GM12878 (cell line): ENCODE measurements around the gene PCDH1. TPM values are rescaled to one million over a fixed set of nuclear protein-coding genes. Genes with fewer than 3 reads are reported as not detected.

ENCODE experiments used
- ATAC-seq: fragments of 200-7000 bp; cut with Tn5 transposase; 3 replicates; pipeline ENCODE4 v1.9.1; 2020; ENCODE audit warnings: mild to moderate bottlenecking, moderate library complexity
- BruUV-seq: library from RNA; stranded (reverse); fragments of 400-500 nt; replicated peaks from 2 replicates; lab custom pipeline; 2021; lab: Mats Ljungman, UMichigan
- CTCF ChIA-PET: fragments of 300-600 bp; sonication (Branson Sonifier 250); formaldehyde crosslinking; extraction: SDS; loops from one replicate; lab custom pipeline; 2021; ENCODE audit warnings: inconsistent platforms; lab: Yijun Ruan, JAX
- POLR2A ChIA-PET: fragments of 350-600 bp; formaldehyde crosslinking; extraction: SDS; loops from one replicate; lab custom pipeline; 2021; ENCODE audit warnings: inconsistent platforms; lab: Charles Lee
- RAD21 ChIA-PET: fragments of 300-600 bp; sonication (Branson Sonifier 250); formaldehyde crosslinking; loops from one replicate; lab custom pipeline; 2023; ENCODE audit warnings: antibody characterized with exemption; ENCODE audit not compliant: unreplicated experiment; lab: Charles Lee
- SMC1A ChIA-PET: fragments of 300-600 bp; sonication (Branson Sonifier 250); formaldehyde crosslinking; loops from one replicate; lab custom pipeline; 2023; ENCODE audit not compliant: unreplicated experiment, uncharacterized antibody; lab: Charles Lee
- DNase-seq: peaks from one replicate; pipeline ENCODE4 v3.0.0-alpha.2; 2011; ENCODE audit warnings: low read depth, low spot score
- FAIRE-seq: peaks from 3 replicates; lab custom pipeline; 2011; peaks lifted over from hg19 to GRCh38; lab: Jason Lieb, UNC
- H2AFZ ChIP-seq: 2 replicates; pipeline ENCODE4 v1.6.0; 2011; ENCODE audit warnings: low read depth, low read length, control low read depth; ENCODE audit not compliant: control insufficient read depth
- H3K27ac ChIP-seq: 2 replicates; pipeline ENCODE4 v1.5.1; 2011; ENCODE audit warnings: control low read depth; ENCODE audit not compliant: control insufficient read depth, insufficient read depth
- H3K27me3 ChIP-seq, 2 experiments: replicated peaks in 1 of 2; 2 replicates each; pipeline versions ENCODE4 v1.6.0 to v1.6.1; 2011; ENCODE audit warnings: low read length in 1 of 2; ENCODE audit not compliant: control insufficient read depth in 2 of 2, insufficient read depth in 2 of 2
- H3K36me3 ChIP-seq, 2 experiments: 2 replicates each; pipeline ENCODE4 v1.5.1; 2011; ENCODE audit warnings: low read length in 1 of 2; ENCODE audit not compliant: control insufficient read depth in 2 of 2, insufficient read depth in 2 of 2
- H3K4me1 ChIP-seq: 2 replicates; pipeline ENCODE4 v1.6.1; 2011; ENCODE audit warnings: mild to moderate bottlenecking, low read length, moderate library complexity, mixed read lengths; ENCODE audit not compliant: control insufficient read depth, insufficient read depth
- H3K4me2 ChIP-seq: 2 replicates; pipeline ENCODE4 v1.6.0; 2011; ENCODE audit warnings: control low read depth; ENCODE audit not compliant: control insufficient read depth, insufficient read depth
- H3K4me3 ChIP-seq: fragments of 200-600 bp; sonication (generic); 2 replicates; pipeline ENCODE4 v1.5.1; 2016
- H3K79me2 ChIP-seq: 2 replicates; pipeline ENCODE4 v1.6.0; 2011; ENCODE audit warnings: low read length; ENCODE audit not compliant: control insufficient read depth, insufficient read depth
- H3K9ac ChIP-seq: 2 replicates; pipeline ENCODE4 v1.8.0; 2011; ENCODE audit warnings: low read length, control low read depth, mixed read lengths; ENCODE audit not compliant: control insufficient read depth, insufficient read depth
- H3K9me3 ChIP-seq: replicated peaks from 3 replicates; pipeline ENCODE4 v1.5.1; 2011; ENCODE audit warnings: mild to moderate bottlenecking, low read length; ENCODE audit not compliant: control insufficient read depth, insufficient read depth
- H4K20me1 ChIP-seq: 2 replicates; pipeline ENCODE4 v1.6.0; 2011; ENCODE audit not compliant: control insufficient read depth, insufficient read depth
- ATF7 ChIP-seq: fragments of 450-650 bp; IDR thresholded peaks from 2 replicates; pipeline ENCODE4 v1.6.1; 2016; ENCODE audit warnings: low read depth, mild to moderate bottlenecking
- BHLHE40 ChIP-seq, 2 experiments: fragments of 450-650 bp in 1 of 2; IDR thresholded peaks; 2 replicates each; pipeline ENCODE4 v1.6.1; 2011 to 2017; ENCODE audit warnings: low read depth in 2 of 2, borderline replicate concordance in 1 of 2, improper control_type of control experiment in 1 of 2, low read length in 1 of 2, mild to moderate bottlenecking in 1 of 2
- CBFB ChIP-seq: IDR thresholded peaks from 2 replicates; pipeline ENCODE4 v1.6.1; 2016; ENCODE audit warnings: antibody characterized with exemption, low read depth
- MYC ChIP-seq: IDR thresholded peaks from 2 replicates; pipeline ENCODE4 v1.6.1; 2011; ENCODE audit warnings: mild to moderate bottlenecking, low read length, moderate library complexity, inconsistent platforms; ENCODE audit not compliant: insufficient read depth, insufficient replicate concordance, insufficient read length, severe bottlenecking
- POLR2AphosphoS5 ChIP-seq: IDR thresholded peaks from 2 replicates; pipeline ENCODE4 v1.6.1; 2011; ENCODE audit warnings: mild to moderate bottlenecking, low read length, inconsistent platforms
- RELA ChIP-seq: fragments of 450-650 bp; IDR thresholded peaks from 2 replicates; pipeline ENCODE4 v1.8.0; 2014; ENCODE audit warnings: borderline replicate concordance; ENCODE audit not compliant: partially characterized antibody
- RFX5 ChIP-seq: IDR thresholded peaks from 2 replicates; pipeline ENCODE4 v1.6.1; 2011; ENCODE audit warnings: low read depth, low read length, improper control_type of control experiment
- WGBS: methylation state at CpG from one replicate; pipeline ENCODE4 v1.1.6; 2016; ENCODE audit warnings: low lambda C conversion rate; ENCODE audit not compliant: insufficient replicate concordance, insufficient coverage; ENCODE audit errors: missing lambda C conversion rate; 5-methylcytosine and 5-hydroxymethylcytosine counted together
- in situ Hi-C: fragments of 300-500 bp; cut with MboI; formaldehyde crosslinking; loops from 9 replicates; pipeline ENCODE4 v1.14.3; 2018; ENCODE audit warnings: mixed read lengths
- intact Hi-C: fragments of 100-400 bp; cut with micrococcal nuclease; formaldehyde crosslinking; loops from one replicate; pipeline ENCODE4 v1.14.2; 2022; ENCODE audit not compliant: unreplicated experiment
- polyA plus RNA-seq, 11 experiments: library from polyadenylated mRNA; depleted of rRNA in 4 of 11; unstranded in 6 of 11; stranded (reverse) in 5 of 11; fragments of >200 nt; fragmentation: Nextera tagmentation in 4 of 11; fragmentation: Illumina TruSeq in 1 of 11; extraction: Ambion mirVana in 4 of 11; extraction: Trizol in 1 of 11; gene quantifications; 1 replicate in 1 of 11; 2 replicates in 10 of 11; pipeline versions ENCODE4 v1.2.1 to v1.2.3, GENCODE V29; 2011 to 2016; ENCODE audit warnings: inconsistent platforms in 2 of 11, missing spikeins in 2 of 11, low read depth in 1 of 11
- total RNA-seq, 4 experiments: library from RNA; depleted of rRNA in 3 of 4; stranded (reverse); fragments of >200 nt in 3 of 4; fragmentation: Illumina TruSeq in 1 of 4; extraction: Trizol in 1 of 4; gene quantifications; 2 replicates each; pipeline versions ENCODE4 v1.2.1 to v1.2.3, GENCODE V29; 2013 to 2021
- TF ChIP-seq, protein P1 (sequence below): fragments of 450-650 bp; IDR thresholded peaks from 2 replicates; pipeline ENCODE4 v1.6.1; 2018; ENCODE audit warnings: borderline replicate concordance, mild to moderate bottlenecking; ENCODE audit not compliant: partially characterized antibody
- TF ChIP-seq, protein P2 (sequence below): IDR thresholded peaks from 2 replicates; pipeline ENCODE4 v1.6.1; 2012; ENCODE audit warnings: low read depth, low read length, improper control_type of control experiment
- TF ChIP-seq, protein P3 (sequence below): IDR thresholded peaks from 2 replicates; pipeline ENCODE4 v1.6.1; 2012; ENCODE audit warnings: low read length, inconsistent platforms
- TF ChIP-seq, protein P4 (sequence below): fragments of 450-650 bp; IDR thresholded peaks from 2 replicates; pipeline ENCODE4 v1.6.1; 2017; ENCODE audit warnings: antibody characterized with exemption, mild to moderate bottlenecking, moderate library complexity

PCDH1 gene
- total and polyA plus RNA-seq, 10 of the 15 experiments (the other 5 are each of a cell fraction or from before 2014, with no cell fraction given), result 0.07 to 0.36 (median 0.16) TPM; not detected in 7

DNA sequence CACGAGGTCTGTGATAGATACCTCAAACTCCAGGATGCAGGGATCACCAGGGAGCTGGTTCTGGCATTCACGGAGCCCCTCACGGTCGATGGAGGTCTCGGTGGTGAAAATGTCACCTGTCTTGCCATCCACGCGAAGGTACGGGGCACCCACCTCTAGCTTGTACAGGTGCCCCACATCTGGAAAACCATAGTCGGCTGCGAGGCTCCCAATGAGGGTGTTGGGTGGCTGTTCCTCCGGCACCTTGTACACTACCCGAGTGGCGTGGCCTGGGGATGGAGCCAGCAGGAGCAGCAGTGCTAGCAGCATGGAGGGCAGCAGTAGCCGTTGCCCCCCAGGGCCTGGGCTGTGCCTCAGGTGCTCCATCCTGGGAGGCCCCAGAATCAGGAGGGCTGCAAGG, 9.2 kb downstream of the PCDH1 start (continued):
- TF ChIP-seq, protein P1, sequence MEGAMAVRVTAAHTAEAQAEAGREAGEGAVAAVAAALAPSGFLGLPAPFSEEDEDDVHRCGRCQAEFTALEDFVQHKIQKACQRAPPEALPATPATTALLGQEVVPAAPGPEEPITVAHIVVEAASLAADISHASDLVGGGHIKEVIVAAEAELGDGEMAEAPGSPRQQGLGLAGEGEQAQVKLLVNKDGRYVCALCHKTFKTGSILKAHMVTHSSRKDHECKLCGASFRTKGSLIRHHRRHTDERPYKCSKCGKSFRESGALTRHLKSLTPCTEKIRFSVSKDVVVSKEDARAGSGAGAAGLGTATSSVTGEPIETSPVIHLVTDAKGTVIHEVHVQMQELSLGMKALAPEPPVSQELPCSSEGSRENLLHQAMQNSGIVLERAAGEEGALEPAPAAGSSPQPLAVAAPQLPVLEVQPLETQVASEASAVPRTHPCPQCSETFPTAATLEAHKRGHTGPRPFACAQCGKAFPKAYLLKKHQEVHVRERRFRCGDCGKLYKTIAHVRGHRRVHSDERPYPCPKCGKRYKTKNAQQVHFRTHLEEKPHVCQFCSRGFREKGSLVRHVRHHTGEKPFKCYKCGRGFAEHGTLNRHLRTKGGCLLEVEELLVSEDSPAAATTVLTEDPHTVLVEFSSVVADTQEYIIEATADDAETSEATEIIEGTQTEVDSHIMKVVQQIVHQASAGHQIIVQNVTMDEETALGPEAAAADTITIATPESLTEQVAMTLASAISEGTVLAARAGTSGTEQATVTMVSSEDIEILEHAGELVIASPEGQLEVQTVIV, result no peak

DNA sequence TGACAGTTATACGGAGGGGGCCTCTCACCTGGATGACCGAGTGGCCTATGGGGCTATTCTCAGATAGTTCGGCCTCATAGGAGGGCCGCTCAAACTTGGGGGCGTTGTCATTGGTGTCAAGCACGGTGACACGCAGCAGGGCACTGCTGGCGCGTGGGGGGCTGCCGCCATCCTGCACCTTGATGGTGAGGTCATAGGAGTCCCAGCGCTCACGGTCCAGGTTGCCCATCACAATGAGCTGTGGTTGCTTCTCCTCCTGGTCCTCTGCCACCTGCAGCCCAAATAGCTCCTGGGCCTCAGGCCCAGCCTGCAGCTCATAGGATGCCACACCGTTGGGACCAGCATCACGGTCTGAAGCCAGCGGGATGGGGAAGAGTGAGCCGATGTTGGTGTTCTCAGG, 9.7 kb downstream of the PCDH1 start:
- no peak overlapping the region for H3K9ac ChIP-seq
- no peak overlapping the region for H3K27ac ChIP-seq
- ChIA-PET SMC1A (no interaction called here), RAD21 (interaction anchor here (0.6 kb wide), 1 partner anchor 21 kb away, joined by 3 read pairs; no protein-coding TSS in a partner anchor), CTCF (interaction anchor here (1.1 to 1.5 kb wide), 2 partner anchors 12 to 28 kb away, joined by 3 to 4 read pairs; no protein-coding TSS in a partner anchor), POLR2A (no interaction called here)
- intact Hi-C loops, result no loop called here
- FAIRE-seq (no peak), ATAC-seq (no peak), DNase-seq (no peak)
- no TSS peak for BruUV-seq
- H4K20me1 ChIP-seq, result no peaks in the 10 kb centered on the region
- H3K79me2 ChIP-seq, result no peaks in the 10 kb centered on the region
- in situ Hi-C loops, result no loop called here
- H3K4me3 ChIP-seq, result no peak overlapping the region
- H3K4me2 ChIP-seq, result no peak overlapping the region
- no peaks in the 10 kb centered on the region for H3K4me1 ChIP-seq
- H3K9me3 ChIP-seq, result no peaks in the 10 kb centered on the region
- H3K27me3 ChIP-seq, result peaks cover 4 to 11% of the 10 kb centered on the region in 2 experiments; a peak in 3 of 4 replicates
- H3K36me3 ChIP-seq, result no peaks in the 10 kb centered on the region
- no peak overlapping the region for H2AFZ ChIP-seq
- WGBS, result 59% methylated on average over 14 of the region's 16 CpGs
- TF ChIP-seq, protein P2, sequence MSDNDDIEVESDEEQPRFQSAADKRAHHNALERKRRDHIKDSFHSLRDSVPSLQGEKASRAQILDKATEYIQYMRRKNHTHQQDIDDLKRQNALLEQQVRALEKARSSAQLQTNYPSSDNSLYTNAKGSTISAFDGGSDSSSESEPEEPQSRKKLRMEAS, result no peak
- TF ChIP-seq CBFB (no peak), BHLHE40 (IDR thresholded peaks at IDR 0.05; ENCODE audit: borderline replicate concordance in 1 of 2, low read depth in 2 of 2, low read length in 1 of 2) (no peak), RELA (no peak), MYC (no peak), POLR2AphosphoS5 (no peak), RFX5 (no peak), ATF7 (no peak)
- TF ChIP-seq, protein P3, sequence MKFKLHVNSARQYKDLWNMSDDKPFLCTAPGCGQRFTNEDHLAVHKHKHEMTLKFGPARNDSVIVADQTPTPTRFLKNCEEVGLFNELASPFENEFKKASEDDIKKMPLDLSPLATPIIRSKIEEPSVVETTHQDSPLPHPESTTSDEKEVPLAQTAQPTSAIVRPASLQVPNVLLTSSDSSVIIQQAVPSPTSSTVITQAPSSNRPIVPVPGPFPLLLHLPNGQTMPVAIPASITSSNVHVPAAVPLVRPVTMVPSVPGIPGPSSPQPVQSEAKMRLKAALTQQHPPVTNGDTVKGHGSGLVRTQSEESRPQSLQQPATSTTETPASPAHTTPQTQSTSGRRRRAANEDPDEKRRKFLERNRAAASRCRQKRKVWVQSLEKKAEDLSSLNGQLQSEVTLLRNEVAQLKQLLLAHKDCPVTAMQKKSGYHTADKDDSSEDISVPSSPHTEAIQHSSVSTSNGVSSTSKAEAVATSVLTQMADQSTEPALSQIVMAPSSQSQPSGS, result no peak
- TF ChIP-seq, protein P4, sequence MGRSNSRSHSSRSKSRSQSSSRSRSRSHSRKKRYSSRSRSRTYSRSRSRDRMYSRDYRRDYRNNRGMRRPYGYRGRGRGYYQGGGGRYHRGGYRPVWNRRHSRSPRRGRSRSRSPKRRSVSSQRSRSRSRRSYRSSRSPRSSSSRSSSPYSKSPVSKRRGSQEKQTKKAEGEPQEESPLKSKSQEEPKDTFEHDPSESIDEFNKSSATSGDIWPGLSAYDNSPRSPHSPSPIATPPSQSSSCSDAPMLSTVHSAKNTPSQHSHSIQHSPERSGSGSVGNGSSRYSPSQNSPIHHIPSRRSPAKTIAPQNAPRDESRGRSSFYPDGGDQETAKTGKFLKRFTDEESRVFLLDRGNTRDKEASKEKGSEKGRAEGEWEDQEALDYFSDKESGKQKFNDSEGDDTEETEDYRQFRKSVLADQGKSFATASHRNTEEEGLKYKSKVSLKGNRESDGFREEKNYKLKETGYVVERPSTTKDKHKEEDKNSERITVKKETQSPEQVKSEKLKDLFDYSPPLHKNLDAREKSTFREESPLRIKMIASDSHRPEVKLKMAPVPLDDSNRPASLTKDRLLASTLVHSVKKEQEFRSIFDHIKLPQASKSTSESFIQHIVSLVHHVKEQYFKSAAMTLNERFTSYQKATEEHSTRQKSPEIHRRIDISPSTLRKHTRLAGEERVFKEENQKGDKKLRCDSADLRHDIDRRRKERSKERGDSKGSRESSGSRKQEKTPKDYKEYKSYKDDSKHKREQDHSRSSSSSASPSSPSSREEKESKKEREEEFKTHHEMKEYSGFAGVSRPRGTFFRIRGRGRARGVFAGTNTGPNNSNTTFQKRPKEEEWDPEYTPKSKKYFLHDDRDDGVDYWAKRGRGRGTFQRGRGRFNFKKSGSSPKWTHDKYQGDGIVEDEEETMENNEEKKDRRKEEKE, result no peak
